ENCODE results near the gene ALOX12B.

- no peak for TF ChIP-seq TCF12 (IDR thresholded peaks at IDR 0.05)
- TF ChIP-seq NFIC (IDR thresholded peaks at IDR 0.05; ENCODE audit: borderline replicate concordance), result no peak
- no peak for TF ChIP-seq CTCF (IDR thresholded peaks at IDR 0.05)
- TF ChIP-seq GABPA (IDR thresholded peaks at IDR 0.05; ENCODE audit: low read depth), result no peak
- TF ChIP-seq SMC3 (IDR thresholded peaks at IDR 0.05; ENCODE audit: low read depth, low read length), result no peak
- no peak for TF ChIP-seq POLR2AphosphoS5 (IDR thresholded peaks at IDR 0.05; ENCODE audit: low read depth, low read length)
- no peak for TF ChIP-seq FOXJ3 (CRISPR knock-in tag; IDR thresholded peaks at IDR 0.05)
- TF ChIP-seq RAD21 (IDR thresholded peaks at IDR 0.05; ENCODE audit: low read length), result no peak
- TF ChIP-seq MXI1 (IDR thresholded peaks at IDR 0.05; ENCODE audit: low read depth, low read length), result no peak
- TF ChIP-seq TAF1 (IDR thresholded peaks at IDR 0.05; ENCODE audit: borderline replicate concordance, low read depth, low read length), result no peak
Observed at GRCh38 chr17:8124350-8125153, 37.0 kb upstream of the ALOX12B start.
